Measurements from ENCODE around the gene TPM2.

The TPM2 gene

DNA sequence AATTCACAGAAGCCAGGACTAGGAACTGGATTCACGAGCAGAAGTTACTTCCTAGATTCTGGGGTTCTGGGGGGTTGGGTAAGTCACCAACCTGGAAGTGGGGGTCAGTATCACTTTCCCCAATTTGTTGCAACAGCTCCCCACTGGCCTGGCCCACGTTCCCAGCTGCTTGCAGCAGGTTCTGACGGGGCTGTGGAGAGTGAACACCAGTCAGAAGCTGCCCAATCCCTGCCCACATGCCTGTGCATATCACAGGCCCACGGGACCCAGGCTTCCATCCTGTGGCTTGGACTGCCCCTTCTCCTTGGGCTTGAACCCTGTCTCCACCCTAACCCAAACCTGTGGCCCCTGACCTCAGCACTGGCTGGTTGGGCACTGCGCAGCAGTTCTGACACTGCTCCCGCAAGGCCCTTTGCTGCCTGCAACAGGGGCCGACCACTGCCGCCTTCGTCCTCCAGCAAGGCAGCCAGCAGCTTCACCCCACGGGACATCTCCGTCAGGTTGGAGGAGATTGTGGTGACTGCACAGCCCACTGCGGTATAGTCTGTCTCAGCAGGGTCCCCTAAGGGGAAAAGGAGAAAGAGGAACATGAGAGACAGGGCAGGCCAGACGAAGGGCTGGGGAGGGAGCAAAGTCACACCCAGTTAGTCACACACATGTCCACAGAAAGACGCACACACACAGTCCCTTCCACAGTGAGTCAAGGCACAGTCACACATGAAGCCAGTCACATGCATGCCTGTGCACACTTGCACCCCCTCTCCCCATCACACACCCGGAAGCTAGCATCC, 29.2 kb upstream of the TPM2 start:
- DNase-seq (ENCODE audit: low read depth in 3 of 3), result no peak

DNA sequence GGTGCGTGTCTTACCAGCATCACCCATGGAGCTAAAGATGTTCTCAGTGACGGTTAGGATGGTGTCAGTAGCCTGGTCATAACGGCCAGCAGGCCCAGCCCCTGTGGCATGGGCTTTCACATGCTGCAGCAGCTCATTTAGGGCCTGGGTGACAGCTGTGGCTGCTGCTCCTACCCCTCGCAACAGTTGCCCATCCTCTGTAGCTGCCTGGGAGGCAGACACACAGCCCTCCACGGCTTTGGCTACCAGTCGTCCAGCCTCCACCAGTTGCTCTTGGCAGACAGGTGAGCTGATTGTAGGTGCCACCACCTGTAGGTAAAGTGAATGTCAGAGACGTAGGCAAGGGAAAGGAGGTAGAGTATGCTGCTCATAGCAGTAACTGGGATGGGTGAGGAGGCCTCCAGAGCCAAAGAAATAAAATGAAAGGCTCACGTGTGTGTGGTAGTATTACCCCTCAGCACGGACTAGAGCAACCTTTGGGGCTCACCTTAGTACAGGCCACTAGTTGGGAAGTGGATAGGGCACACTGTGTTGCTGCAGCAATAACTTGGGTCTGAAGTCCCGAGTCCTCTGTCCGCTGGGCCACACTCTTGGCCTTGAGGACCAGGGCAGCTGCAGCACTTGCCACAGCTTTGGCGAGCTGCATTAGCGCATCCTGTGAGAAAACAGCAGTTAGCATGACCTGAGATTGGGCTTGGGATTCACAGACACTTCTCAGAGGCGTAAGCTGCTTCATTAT, 27.6 kb upstream of the TPM2 start:
- no peak for DNase-seq (ENCODE audit: low read depth in 3 of 3)

DNA sequence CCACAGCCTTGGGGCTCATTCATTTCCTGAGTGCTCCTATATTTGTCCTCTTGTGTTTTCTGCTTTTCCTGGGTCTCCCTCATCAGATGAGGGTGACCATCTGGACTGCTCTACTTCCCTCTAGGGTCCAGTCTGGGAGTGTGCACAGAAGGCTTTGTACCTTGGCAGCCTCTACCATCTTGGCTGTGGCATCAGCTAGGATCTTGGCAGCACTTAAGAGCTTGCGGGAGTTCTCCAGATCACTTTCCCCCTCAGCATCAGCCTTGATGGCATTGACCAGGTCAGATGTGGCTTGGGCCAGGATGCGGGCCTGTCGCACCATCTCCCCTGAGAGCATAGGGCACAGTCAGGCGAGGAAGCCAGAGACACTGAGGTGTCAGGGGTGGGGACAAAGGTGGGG, 26.5 kb upstream of the TPM2 start:
- no peak for DNase-seq (ENCODE audit: low read depth in 3 of 3)

DNA sequence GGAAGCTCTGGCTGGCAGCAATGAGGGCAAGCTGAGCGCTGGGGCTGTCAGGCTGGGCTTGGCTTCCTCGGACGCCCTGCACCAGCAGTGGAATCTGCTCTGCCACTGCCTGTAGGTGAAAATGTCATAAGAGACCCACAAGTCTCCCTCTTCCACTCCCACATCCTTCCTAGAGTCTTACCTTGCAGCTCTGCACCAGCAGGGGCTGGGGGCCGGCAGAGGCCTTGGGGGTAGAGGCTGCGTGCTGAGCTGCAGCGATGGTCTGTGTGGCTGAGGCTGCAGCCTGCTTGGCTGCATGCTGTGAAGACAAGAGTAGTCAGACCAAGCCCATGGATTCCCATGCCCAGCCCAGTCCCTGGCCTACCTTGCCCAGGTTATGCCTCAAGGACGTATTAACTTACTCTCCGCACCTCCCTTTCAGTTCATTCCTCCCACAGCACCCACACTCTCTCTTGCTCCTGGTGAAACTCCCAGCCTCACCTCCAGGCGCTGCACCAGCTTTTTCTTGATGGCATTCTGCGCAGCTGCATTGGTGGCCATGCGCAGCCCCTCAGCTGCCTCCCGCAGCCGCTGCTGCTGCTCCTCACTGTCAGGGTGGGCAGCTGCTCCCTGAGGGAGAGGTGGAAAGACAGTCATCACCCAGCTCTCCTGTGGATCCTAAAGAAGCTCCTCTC, 25.0 kb upstream of the TPM2 start:
- no peak for DNase-seq (ENCODE audit: low read depth in 3 of 3)

DNA sequence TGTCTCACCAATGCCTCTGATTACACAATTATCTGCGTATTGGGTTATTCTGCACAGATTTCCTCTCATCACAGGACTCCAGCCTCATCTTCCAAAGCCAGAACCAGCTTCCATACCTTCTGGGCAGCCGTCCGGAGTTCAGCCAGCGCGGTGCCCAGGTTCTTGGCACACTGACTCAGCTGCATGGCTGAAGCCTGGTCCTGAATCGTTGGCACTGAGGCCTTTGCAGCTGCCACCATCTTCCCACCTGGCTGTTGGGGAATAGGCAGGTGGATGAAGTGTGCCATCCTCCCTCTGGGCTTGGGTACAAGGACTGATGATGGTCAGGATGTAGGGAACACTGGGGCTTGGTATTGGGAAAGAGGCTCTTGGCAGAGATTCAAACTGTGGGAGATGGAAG, 24.4 kb upstream of the TPM2 start:
- no peak for DNase-seq (ENCODE audit: low read depth in 3 of 3)

DNA sequence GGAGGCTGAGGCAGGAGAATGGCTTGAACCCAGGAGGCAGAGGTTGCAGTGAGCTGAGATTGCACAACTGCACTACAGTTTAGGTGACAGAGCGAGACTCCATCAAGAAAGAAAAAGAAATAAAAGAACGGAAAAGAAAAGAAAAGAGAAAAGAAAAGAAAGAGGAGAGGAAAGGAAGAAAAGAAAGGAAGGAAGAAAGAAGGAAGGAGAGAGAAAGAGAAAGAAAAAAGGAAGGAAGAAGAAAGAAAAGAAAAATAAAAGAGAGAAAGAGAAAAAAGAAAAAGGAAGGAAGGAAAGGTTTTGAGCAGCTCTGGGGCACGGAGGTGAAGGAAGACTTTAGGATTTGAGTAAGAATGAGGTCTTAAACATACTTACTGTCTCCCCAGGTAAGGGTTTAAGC, 23.9 kb upstream of the TPM2 start:
- DNase-seq (ENCODE audit: low read depth in 3 of 3), result no peak

DNA sequence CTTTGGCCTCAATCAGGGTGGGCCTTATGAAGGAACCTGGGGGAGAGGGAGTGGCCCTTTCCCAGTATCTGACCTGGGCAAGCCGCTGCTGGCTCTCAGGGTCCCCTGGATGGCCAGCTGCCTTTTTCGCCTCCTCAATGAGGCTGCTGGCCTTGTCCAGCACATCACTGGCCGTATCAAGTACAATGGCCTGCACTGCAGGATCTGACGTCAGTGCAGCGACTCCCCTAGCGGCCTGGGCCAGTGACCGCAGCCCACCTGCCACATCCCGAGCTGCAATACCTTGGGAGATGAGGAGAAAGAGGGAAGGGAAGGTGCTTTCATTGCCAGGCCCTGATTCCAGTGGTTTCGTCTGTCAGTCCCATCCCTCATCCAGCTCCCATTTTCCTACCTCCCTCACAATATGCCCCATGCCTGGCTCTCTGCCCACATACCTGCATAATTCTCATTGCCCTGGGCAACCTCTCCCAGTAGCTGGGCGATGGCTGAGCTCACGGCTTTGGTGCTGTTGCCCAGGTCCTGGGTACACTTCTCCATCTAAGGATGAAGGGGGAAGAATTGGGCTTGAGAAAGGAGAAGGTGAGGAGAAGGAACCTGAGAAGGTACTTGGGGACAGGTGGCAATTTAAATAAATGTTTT, 23.2 kb upstream of the TPM2 start:
- no peak for DNase-seq (ENCODE audit: low read depth in 3 of 3)

DNA sequence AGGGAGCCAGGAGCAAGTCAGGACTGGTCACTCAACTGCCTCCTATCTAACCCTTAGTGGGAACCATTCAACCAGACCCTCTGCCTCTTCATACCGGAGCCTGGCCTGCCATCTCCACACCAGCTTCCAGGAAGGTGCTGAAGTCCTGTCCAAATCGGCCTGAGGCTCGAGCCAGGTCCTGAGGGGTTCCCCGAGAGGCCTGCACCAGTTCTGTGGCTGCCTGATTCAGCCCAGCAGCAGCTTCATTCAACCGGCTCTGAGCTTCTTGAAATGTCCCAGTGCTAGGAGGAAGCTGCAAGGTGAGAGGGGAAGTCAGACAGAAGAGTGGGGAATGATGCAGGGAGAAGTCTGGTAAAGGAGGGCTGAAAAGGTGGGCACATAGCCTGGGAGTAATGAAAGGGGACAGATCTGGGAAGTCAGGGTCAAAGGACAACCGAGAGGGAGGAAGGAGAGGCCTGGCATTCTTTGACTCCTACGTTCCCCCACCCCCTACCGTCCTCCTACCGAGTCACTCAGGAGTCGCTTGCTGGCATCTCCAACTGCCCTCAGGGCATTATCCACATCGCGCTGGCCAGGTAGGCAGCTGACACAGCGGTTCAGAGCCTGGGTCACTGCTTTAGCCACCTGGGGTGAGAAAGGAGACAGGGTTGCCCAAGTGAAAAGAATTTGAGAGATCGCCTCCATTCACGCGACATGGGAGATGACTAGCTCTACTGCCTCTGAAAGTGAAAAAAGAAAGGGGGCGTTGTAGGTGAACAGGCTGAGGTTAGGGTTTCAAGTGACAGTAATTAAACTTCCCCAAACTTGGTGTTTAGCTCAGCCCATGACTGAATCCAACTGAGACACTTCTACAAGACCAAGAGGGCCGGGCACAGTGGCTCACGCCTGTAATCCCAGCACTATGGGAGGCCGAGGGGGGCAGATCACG, 22.0 kb upstream of the TPM2 start:
- no peak for DNase-seq (ENCODE audit: low read depth in 3 of 3)

DNA sequence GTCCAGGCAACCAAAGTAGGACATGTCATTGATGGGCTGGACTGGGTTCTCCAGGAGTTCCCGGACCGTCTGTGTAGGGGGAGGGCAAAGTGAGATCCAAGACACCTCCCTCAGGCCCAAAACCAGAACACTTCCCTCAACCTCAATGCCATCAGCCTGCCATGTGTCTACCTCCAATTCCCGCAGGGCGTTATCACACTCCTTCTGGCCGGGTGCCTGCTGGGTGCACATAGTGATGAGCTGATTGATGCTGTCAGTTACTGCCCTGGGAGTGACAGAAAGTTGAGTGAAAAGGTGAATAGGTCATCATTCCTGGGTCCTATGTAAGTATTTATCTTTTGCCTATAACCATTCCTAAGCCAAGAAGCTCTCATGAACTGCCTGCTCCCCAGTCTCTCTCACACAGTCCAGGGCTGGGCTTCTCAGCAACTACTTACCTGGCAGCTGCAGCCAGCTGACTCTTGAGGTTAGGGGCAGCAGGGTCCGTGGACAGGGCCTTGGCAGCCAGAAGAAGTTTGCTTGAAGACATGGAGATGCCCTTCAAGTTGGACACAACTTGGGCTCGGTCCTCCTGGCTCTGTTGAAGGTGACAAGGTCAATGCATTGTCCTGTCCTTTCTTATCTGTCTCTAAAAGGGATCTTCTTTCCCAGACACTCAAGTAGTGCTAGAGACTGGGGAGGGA, 21.2 kb upstream of the TPM2 start:
- no peak for DNase-seq (ENCODE audit: low read depth in 3 of 3)

DNA sequence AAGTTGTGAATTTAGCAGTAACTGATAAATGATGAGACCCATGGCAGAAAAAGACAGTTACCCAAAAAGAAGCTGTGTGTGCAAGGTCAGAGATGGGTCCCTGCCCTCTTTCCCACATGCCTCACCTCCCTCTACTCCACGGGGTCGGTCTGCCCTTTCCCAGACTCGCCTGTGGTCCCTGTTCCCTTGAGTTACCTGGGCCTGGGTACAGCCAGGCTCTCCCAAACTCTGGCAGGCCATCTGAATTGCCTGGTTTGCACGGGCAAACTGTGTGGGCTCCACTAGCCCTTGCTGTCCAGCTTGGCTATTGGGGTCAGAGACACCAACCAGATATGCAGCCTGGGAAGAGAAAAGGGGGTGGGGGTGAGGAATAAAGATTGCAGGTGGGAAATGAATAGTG, 18.4 kb upstream of the TPM2 start:
- no peak for DNase-seq (ENCODE audit: low read depth in 3 of 3)

DNA sequence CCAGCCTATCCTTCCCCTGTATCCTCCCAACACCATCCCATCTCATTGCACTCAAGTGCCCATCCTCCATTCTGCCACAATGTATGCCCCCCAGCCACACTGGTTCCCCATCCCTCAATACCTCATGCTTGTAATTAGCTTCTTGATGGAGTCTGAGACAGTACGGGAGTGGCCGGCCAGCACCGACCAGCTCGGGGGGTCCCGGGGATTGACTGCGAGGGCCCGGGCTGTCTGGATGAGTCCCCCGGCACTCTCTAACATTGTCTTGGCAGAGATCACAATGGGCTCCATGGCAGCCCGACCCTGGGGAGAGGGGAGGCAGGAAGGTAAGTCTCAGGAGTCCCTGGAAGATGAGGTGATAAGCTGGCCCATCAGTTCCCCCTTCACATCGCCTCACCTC, 17.2 kb upstream of the TPM2 start:
- no peak for DNase-seq (ENCODE audit: low read depth in 3 of 3)

DNA sequence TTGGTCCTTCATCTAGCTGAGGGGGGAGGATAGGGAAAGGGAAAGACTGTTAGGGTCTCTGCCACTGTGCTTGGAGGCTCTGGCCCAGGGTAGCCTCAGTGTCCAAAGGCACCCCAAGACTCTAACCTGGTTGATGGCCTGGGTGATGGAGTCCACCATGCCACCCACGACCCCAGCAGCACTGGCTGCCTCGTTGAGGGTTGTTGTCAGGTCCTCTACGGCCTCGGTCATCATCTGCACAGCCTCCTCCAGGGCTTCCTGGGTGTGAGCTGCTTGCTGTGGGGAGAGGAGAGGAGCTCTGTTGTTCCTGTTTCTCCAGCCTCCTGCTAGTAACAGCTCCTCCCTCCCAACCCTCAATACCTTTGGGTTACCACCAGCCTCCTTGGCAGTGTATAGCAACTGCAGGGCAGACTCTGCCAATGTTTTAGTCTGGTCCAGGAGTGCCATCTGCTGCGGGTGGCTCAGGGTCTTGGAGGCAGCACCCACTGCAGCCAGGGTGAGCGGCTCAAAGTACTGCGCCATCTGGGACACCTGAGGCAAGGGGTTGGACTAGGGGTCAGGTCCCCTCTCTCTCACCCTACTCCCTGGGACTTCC, 16.2 kb upstream of the TPM2 start:
- no peak for DNase-seq (ENCODE audit: low read depth in 3 of 3)

DNA sequence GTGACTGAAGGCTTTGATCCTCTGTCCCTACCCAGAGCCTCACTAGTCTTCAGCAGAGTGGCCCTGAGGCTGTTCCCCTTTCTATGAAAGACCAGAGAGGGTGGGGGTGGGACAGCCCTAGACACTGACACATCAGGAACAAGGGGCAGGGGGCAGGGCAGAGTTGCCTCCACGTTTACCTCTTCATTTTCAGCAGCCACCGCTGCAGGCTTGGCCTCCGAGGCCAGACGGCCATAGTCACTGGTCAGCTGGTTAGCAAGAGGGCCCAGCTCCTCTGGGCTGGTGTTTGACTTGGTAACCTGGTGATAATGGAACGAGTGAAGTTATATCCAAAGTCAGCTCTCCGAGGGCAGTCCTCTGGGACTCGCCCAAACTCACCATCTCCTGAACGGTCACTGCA, 15.6 kb upstream of the TPM2 start:
- DNase-seq (ENCODE audit: low read depth in 3 of 3), result no peak

DNA sequence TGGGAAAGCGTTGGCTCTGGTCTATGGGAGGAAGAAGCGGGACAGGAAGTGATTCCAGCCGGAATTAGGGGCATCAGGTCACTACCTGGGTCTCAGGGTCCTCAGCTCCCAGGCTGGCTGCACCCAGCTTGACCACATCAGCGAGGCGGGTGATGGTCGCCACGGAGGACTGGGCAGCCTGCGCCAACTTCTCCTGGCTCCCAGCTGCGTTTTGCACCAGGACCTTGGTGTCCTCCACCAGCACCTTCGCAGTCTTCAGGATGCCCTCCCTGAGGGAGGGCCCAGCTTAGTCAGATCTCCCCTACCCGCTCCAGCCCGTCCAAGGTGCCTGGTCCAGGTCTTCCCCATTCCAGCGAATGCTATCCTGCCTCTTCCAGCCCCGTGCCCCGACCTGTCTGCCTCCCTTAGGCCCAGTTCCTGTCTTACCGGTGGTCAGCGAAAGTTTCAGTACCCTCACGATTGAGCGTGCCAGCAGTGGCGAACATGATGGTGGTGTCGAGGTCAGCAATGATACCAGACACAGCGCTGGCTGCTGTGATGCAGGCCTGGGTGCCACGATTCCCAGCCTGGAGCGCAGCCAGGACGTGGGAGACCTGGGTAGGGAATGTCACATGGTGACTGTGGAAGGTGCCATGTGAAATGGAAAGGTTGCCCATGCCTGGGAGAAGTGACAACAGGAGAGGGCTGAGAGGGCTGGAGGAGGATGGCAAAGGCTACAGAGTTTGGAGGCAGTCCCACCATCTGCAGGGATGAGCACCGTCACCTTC, 14.4 kb upstream of the TPM2 start:
- no peak for DNase-seq (ENCODE audit: low read depth in 3 of 3)

DNA sequence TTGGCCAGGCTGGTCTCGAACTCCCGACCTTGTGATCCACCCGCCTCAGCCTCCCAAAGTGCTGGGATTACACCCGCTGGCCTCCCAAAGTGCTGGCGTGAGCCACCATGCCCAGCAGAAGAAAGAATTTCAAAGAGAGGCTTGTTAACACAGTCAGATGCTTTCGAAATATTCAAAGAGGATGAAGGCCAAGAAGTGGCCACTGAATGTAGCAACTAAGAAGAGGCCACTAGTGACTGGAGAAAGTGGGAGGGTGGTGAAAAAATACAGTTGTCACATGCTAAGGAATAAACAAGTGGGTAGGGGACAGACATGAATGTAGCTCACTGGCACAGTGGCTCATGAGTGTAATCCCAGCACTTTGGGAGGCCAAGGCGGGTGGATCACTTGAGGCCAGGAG, 13.0 kb upstream of the TPM2 start:
- no peak for DNase-seq (ENCODE audit: low read depth in 3 of 3)

DNA sequence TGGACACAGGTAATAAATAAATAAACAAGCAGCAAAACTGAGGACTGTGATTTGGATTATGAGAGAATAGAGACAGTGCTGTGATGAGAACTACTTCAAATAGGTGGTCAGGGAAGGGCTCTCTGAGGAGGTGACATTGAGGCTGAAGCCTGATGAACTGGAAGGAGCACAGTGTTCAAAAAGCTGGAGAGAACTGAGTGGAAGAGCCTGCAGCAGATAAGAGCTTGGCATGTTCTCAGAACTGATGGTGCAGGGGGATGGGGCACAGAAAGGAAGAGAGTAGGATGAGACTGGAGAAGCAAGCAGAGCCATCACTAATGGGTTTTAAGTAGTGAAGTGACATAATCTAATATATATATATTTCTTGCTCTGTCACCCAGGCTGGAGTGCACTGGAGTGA, 11.2 kb upstream of the TPM2 start:
- DNase-seq (ENCODE audit: low read depth in 3 of 3), result no peak

DNA sequence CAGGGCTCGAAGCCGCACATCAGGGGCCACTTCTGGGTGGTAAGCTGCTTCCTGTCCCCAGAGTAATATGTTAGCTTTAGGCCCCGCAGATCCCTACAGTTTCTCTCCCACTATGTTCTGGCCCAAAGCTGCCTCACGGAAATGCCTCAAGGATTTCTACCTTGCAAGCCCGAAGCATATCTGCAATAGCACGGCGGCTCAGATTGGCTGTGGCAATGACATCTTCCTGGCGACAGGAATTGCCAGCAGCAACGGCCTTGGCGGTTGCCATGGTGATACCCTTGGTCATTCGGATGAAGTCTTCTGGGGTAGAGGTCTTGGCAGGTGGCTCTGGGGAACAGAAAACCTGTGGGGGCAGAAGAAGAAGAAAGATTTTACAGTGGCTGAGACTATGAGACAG, 10.3 kb upstream of the TPM2 start:
- DNase-seq (ENCODE audit: low read depth in 3 of 3), result no peak

DNA sequence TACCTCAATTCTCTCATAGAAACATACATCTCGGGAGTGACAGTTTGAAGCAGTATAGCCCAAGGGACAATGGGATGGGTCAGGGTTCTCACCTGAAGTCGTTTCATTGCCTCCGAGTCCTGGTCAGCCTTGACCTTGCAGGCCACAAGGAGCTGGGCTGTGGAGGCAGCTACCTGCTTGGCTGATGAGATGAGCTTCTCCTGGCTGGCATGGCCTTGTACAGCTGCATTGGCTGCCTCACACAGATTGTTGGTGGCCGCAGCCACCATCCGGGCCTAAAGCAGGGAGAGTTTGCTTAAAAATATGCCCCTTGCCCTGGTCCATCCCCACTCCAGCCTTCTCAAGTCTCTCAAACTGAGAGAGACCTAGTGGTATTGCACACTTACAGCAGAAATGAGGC, 8.5 kb upstream of the TPM2 start:
- DNase-seq (ENCODE audit: low read depth in 3 of 3), result no peak

DNA sequence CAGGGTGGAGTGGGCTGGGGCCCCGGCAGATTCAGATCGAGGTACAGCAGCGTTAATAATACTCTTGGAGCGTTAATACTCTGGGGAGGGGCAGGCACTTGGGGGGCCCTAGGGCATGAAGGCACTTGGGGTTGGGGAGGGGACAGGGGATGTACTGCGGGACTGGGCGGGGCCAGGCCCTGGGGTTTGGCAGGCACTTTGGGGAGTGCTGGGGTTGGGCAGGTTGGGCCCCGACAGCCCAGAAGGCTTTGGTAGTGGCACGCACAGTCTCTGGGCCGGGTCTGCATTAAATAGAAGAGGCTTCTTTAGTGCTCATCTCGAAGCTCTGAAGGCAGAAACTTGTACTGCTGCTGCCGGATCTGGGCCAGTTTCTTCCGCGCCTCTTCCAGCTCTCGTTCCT, 7.8 kb upstream of the TPM2 start:
- no peak for DNase-seq (ENCODE audit: low read depth in 3 of 3)

All from stimulated activated CD4-positive, alpha-beta T cell treated with anti-CD3 and anti-CD28 coated beads, TNF-alpha, amount 100 ng/mL, for 4 hours (primary cell).